WERI-Rb-1 (cell line): ENCODE measurements around the gene PDGFRA.

ENCODE experiments used
- DNase-seq: peaks from one replicate; pipeline ENCODE4 v3.0.0-alpha.2; 2020
- H3K27ac ChIP-seq: fragments of 250-450 bp; sonication (Bioruptor Pico); 2 replicates; pipeline ENCODE4 v1.5.1; 2020; ENCODE audit warnings: mild to moderate bottlenecking, moderate library complexity
- H3K27me3 ChIP-seq: fragments of 250-450 bp; sonication (Bioruptor Pico); 2 replicates; pipeline ENCODE4 v1.5.1; 2021; ENCODE audit warnings: mild to moderate bottlenecking, low read depth, moderate library complexity; ENCODE audit not compliant: insufficient read depth, severe bottlenecking
- H3K36me3 ChIP-seq: fragments of 250-450 bp; sonication (Bioruptor Pico); 2 replicates; pipeline ENCODE4 v1.5.1; 2020; ENCODE audit warnings: mild to moderate bottlenecking, moderate library complexity
- H3K4me3 ChIP-seq: 2 replicates; pipeline ENCODE4 v1.5.1; 2011; ENCODE audit warnings: low read depth, mild to moderate bottlenecking, control low read depth, low read length
- H3K9me3 ChIP-seq: fragments of 250-450 bp; sonication (Bioruptor Pico); 2 replicates; pipeline ENCODE4 v1.5.1; 2021; ENCODE audit warnings: mild to moderate bottlenecking, moderate library complexity; ENCODE audit not compliant: severe bottlenecking
- CTCF ChIP-seq: IDR thresholded peaks from 2 replicates; pipeline ENCODE4 v1.5.1; 2011; ENCODE audit warnings: low read depth, mild to moderate bottlenecking, control low read depth, inconsistent platforms, low read length

PDGFRA gene

GRCh38 chr4:54225598-54226403 lies 3.3 kb upstream of the PDGFRA start:
- no peak overlapping the region for H3K4me3 ChIP-seq
- H3K36me3 ChIP-seq = no peaks in the 10 kb centered on the region
- TF ChIP-seq CTCF = no peak
- no peak for DNase-seq
- H3K9me3 ChIP-seq = peaks cover 2% of the 10 kb centered on the region
- H3K27me3 ChIP-seq = peaks cover 89% of the 10 kb centered on the region
- no peak overlapping the region for H3K27ac ChIP-seq

- H3K27me3 ChIP-seq = peaks cover 91% of the 10 kb centered on the region
- peaks cover 2% of the 10 kb centered on the region for H3K9me3 ChIP-seq
- H3K27ac ChIP-seq = no peak overlapping the region
- no peak overlapping the region for H3K4me3 ChIP-seq
- TF ChIP-seq CTCF = no peak
- no peaks in the 10 kb centered on the region for H3K36me3 ChIP-seq
- no peak for DNase-seq
These were observed 2.5 kb upstream of the PDGFRA start for GRCh38 chr4:54226404-54227255.

- no peak for TF ChIP-seq CTCF
- Histone ChIP-seq H3K27me3 (peaks cover 93% of the 10 kb centered on the region), H3K9me3 (peaks cover 9% of the 10 kb centered on the region), H3K4me3 (no peak overlapping the region), H3K27ac (no peak overlapping the region), H3K36me3 (no peaks in the 10 kb centered on the region)
- no peak for DNase-seq
These were observed 1.6 kb upstream of the PDGFRA start for GRCh38 chr4:54227256-54228055.

GRCh38 chr4:54228056-54228527 lies 1.0 kb upstream of the PDGFRA start:
- Histone ChIP-seq H3K27me3 (peaks cover 93% of the 10 kb centered on the region), H3K27ac (no peak overlapping the region), H3K36me3 (no peaks in the 10 kb centered on the region), H3K4me3 (no peak overlapping the region), H3K9me3 (peaks cover 11% of the 10 kb centered on the region)
- no peak for DNase-seq
- TF ChIP-seq CTCF = peak; percentile 47

- no peak overlapping the region for H3K4me3 ChIP-seq
- TF ChIP-seq CTCF = no peak
- peaks cover 93% of the 10 kb centered on the region for H3K27me3 ChIP-seq
- no peak overlapping the region for H3K27ac ChIP-seq
- no peak for DNase-seq
- no peaks in the 10 kb centered on the region for H3K36me3 ChIP-seq
- peaks cover 11% of the 10 kb centered on the region for H3K9me3 ChIP-seq
These were observed 547 bp upstream of the PDGFRA start for GRCh38 chr4:54228546-54228945.
